ENCODE measurements around the gene NR1I2.

GRCh38 chr3:119817071-119817470 lies 35.2 kb downstream of the NR1I2 start:
- TF ChIP-seq CTCF (IDR thresholded peaks at IDR 0.05 in 2 of 3, conservative IDR thresholded peaks at IDR 0.05 in 1 of 3; ENCODE audit: insufficient read depth in 2 of 3, low read depth in 1 of 3, low read length in 3 of 3) (no peak), ZNF184 (CRISPR knock-in tag; IDR thresholded peaks at IDR 0.05) (no peak), HDGF (IDR thresholded peaks at IDR 0.05) (no peak), CCAR2 (IDR thresholded peaks at IDR 0.05; ENCODE audit: low read depth, low read length) (no peak), NR2F6 (CRISPR knock-in tag; IDR thresholded peaks at IDR 0.05) (no peak)

All from K562 (cell line).